ENCODE measurements around the gene PPCDC. TPM values are rescaled to one million over a fixed set of nuclear protein-coding genes. Genes with fewer than 3 reads are reported as not detected.
A peak's percentile ranks its signal among the peaks of the same experiment; 100 is the strongest.
"Not testable (repeated sequence)": the region's sequence is repeated elsewhere in the genome, so short reads cannot be mapped to it uniquely, and the experiment has no call there.

Gene PPCDC
- total and polyA plus RNA-seq, 4 experiments from 2014 or later, result 8.5 to 15.2 (median 13.3) TPM

- Mint-ChIP-seq H3K36me3 (peaks cover 5 to 8% of the 10 kb centered on the region in 2 donors), H3K27ac (no peak overlapping the region), H3K9me3 (peaks cover 2 to 23% (median 19%) of the 10 kb centered on the region in 8 donors), H3K4me1 (peaks cover 0 to 1% (median 0%) of the 10 kb centered on the region in 4 donors), H3K4me3 (no peak overlapping the region), H3K27me3 (peaks cover 0 to 5% of the 10 kb centered on the region in 2 donors)
- H3K36me3 ChIP-seq (ENCODE audit: insufficient read depth, low read length), result no peaks in the 10 kb centered on the region
- DNase-seq, result no peak
- intact Hi-C loops (cut with micrococcal nuclease), result no loop called here
- ChIA-PET POLR2A (ENCODE audit: partially characterized antibody) (no interaction called here), CTCF (ENCODE audit: partially characterized antibody) (no interaction called here)
- H3K27ac ChIP-seq (ENCODE audit: low read depth, low read length), result no peak overlapping the region
- no peaks in the 10 kb centered on the region for H3K9me3 ChIP-seq (ENCODE audit: control insufficient read depth in 1 of 2, low read length in 2 of 2)
- H3K4me1 ChIP-seq (ENCODE audit: insufficient read depth, low read length), result no peaks in the 10 kb centered on the region
- no peaks in the 10 kb centered on the region for H3K27me3 ChIP-seq (ENCODE audit: insufficient read depth, low read length)
- no peak overlapping the region for H3K4me3 ChIP-seq (ENCODE audit: low read length in 2 of 2)
Measured at GRCh38 chr15:75089456-75090387, 66.3 kb downstream of the PPCDC start.

- H3K4me3 Mint-ChIP-seq, result no peak overlapping the region
- H3K36me3 ChIP-seq (ENCODE audit: insufficient read depth, low read length), result no peaks in the 10 kb centered on the region
- peaks cover 0 to 1% (median 0%) of the 10 kb centered on the region in 4 donors for H3K4me1 Mint-ChIP-seq
- CTCF ChIA-PET (ENCODE audit: partially characterized antibody), result no interaction called here
- no peaks in the 10 kb centered on the region for H3K4me1 ChIP-seq (ENCODE audit: insufficient read depth, low read length)
- intact Hi-C loops (cut with micrococcal nuclease), result no loop called here
- H3K4me3 ChIP-seq (ENCODE audit: low read length in 2 of 2), result no peak overlapping the region
- H3K36me3 Mint-ChIP-seq, result peaks cover 4 to 5% of the 10 kb centered on the region in 2 donors
- H3K9me3 Mint-ChIP-seq, result peaks cover 0 to 18% (median 13%) of the 10 kb centered on the region in 8 donors
- no peaks in the 10 kb centered on the region for H3K27me3 ChIP-seq (ENCODE audit: insufficient read depth, low read length)
- H3K27ac ChIP-seq (ENCODE audit: low read depth, low read length), result no peak overlapping the region
- no peaks in the 10 kb centered on the region for H3K9me3 ChIP-seq (ENCODE audit: control insufficient read depth in 1 of 2, low read length in 2 of 2)
- H3K27me3 Mint-ChIP-seq, result peaks cover 0 to 5% of the 10 kb centered on the region in 2 donors
- POLR2A ChIA-PET (ENCODE audit: partially characterized antibody), result no interaction called here
- H3K27ac Mint-ChIP-seq, result no peak overlapping the region
- no peak for DNase-seq
Measured at GRCh38 chr15:75090388-75090734, 67.0 kb downstream of the PPCDC start.

- ChIA-PET POLR2A (ENCODE audit: partially characterized antibody) (no interaction called here), CTCF (ENCODE audit: partially characterized antibody) (no interaction called here)
- Histone ChIP-seq H3K36me3 (ENCODE audit: insufficient read depth, low read length) (no peaks in the 10 kb centered on the region), H3K4me3 (ENCODE audit: low read length in 2 of 2) (no peak overlapping the region), H3K4me1 (ENCODE audit: insufficient read depth, low read length) (no peaks in the 10 kb centered on the region), H3K27ac (ENCODE audit: low read depth, low read length) (no peak overlapping the region), H3K9me3 (ENCODE audit: control insufficient read depth in 1 of 2, low read length in 2 of 2) (no peaks in the 10 kb centered on the region), H3K27me3 (ENCODE audit: insufficient read depth, low read length) (no peaks in the 10 kb centered on the region)
- no peak overlapping the region for H3K27ac Mint-ChIP-seq
- H3K4me1 Mint-ChIP-seq, result peaks cover 0 to 5% (median under 1%) of the 10 kb centered on the region in 4 donors
- no peak overlapping the region for H3K4me3 Mint-ChIP-seq
- DNase-seq, result no peak
- peaks cover under 1 to 1% of the 10 kb centered on the region in 2 donors for H3K36me3 Mint-ChIP-seq
- intact Hi-C loops (cut with micrococcal nuclease), result no loop called here
- H3K27me3 Mint-ChIP-seq, result peaks cover 0 to 5% of the 10 kb centered on the region in 2 donors
- peaks cover 0 to 5% (median 2%) of the 10 kb centered on the region in 8 donors for H3K9me3 Mint-ChIP-seq
Measured at GRCh38 chr15:75091814-75092213, 68.4 kb downstream of the PPCDC start.

- H3K27me3 Mint-ChIP-seq; POLR2A ChIA-PET (ENCODE audit: partially characterized antibody); H3K4me1 ChIP-seq (ENCODE audit: insufficient read depth, low read length); H3K27me3 ChIP-seq (ENCODE audit: insufficient read depth, low read length); H3K4me3 Mint-ChIP-seq; CTCF ChIA-PET (ENCODE audit: partially characterized antibody); H3K9me3 Mint-ChIP-seq; H3K4me3 ChIP-seq (ENCODE audit: low read length in 2 of 2); DNase-seq; H3K4me1 Mint-ChIP-seq; H3K27ac Mint-ChIP-seq; H3K27ac ChIP-seq (ENCODE audit: low read depth, low read length); intact Hi-C loops (cut with micrococcal nuclease); H3K36me3 Mint-ChIP-seq; H3K36me3 ChIP-seq (ENCODE audit: insufficient read depth, low read length); H3K9me3 ChIP-seq (ENCODE audit: control insufficient read depth in 1 of 2, low read length in 2 of 2): not testable (repeated sequence)
Measured at GRCh38 chr15:75094961-75095478, 71.6 kb downstream of the PPCDC start.

GRCh38 chr15:75095594-75095993 is 72.2 kb downstream of the PPCDC start:
- Histone ChIP-seq H3K4me3 (ENCODE audit: low read length in 2 of 2) (no peak overlapping the region), H3K4me1 (ENCODE audit: insufficient read depth, low read length) (no peaks in the 10 kb centered on the region), H3K27me3 (ENCODE audit: insufficient read depth, low read length) (no peaks in the 10 kb centered on the region), H3K9me3 (ENCODE audit: control insufficient read depth in 1 of 2, low read length in 2 of 2) (no peaks in the 10 kb centered on the region), H3K27ac (ENCODE audit: low read depth, low read length) (no peak overlapping the region), H3K36me3 (ENCODE audit: insufficient read depth, low read length) (no peaks in the 10 kb centered on the region)
- DNase-seq, result no peak
- H3K4me1 Mint-ChIP-seq, result peaks cover 0 to 5% (median under 1%) of the 10 kb centered on the region in 4 donors
- ChIA-PET POLR2A (ENCODE audit: partially characterized antibody) (no interaction called here), CTCF (ENCODE audit: partially characterized antibody) (no interaction called here)
- no peak overlapping the region for H3K27ac Mint-ChIP-seq
- peaks cover 0 to 4% (median 0%) of the 10 kb centered on the region in 8 donors for H3K9me3 Mint-ChIP-seq
- H3K4me3 Mint-ChIP-seq, result no peak overlapping the region
- peaks cover 0 to 1% of the 10 kb centered on the region in 2 donors for H3K36me3 Mint-ChIP-seq
- intact Hi-C loops (cut with micrococcal nuclease), result no loop called here
- no peaks in the 10 kb centered on the region for H3K27me3 Mint-ChIP-seq

- no peak overlapping the region for H3K4me3 Mint-ChIP-seq
- no peaks in the 10 kb centered on the region for H3K9me3 ChIP-seq (ENCODE audit: control insufficient read depth in 1 of 2, low read length in 2 of 2)
- H3K27ac Mint-ChIP-seq, result peak overlapping the region in 1 of 7 donors; percentile 47
- H3K27me3 ChIP-seq (ENCODE audit: insufficient read depth, low read length), result no peaks in the 10 kb centered on the region
- peaks cover 0 to 4% (median 0%) of the 10 kb centered on the region in 8 donors for H3K9me3 Mint-ChIP-seq
- no peak overlapping the region for H3K27ac ChIP-seq (ENCODE audit: low read depth, low read length)
- no peak overlapping the region for H3K4me3 ChIP-seq (ENCODE audit: low read length in 2 of 2)
- H3K4me1 Mint-ChIP-seq, result peaks cover 0 to 4% (median under 1%) of the 10 kb centered on the region in 4 donors
- POLR2A ChIA-PET (ENCODE audit: partially characterized antibody), result no interaction called here
- no peak for DNase-seq
- no peaks in the 10 kb centered on the region for H3K27me3 Mint-ChIP-seq
- no peaks in the 10 kb centered on the region for H3K36me3 Mint-ChIP-seq
- no peaks in the 10 kb centered on the region for H3K4me1 ChIP-seq (ENCODE audit: insufficient read depth, low read length)
- no peaks in the 10 kb centered on the region for H3K36me3 ChIP-seq (ENCODE audit: insufficient read depth, low read length)
- intact Hi-C loops (cut with micrococcal nuclease), result no loop called here
- CTCF ChIA-PET (ENCODE audit: partially characterized antibody), result interaction anchor here (1.1 kb wide), 1 partner anchor 107 kb away, joined by 3 read pairs; no protein-coding TSS in a partner anchor
Measured at GRCh38 chr15:75097939-75098338, 74.5 kb downstream of the PPCDC start.

- no peak overlapping the region for H3K4me3 ChIP-seq (ENCODE audit: low read length in 2 of 2)
- no peaks in the 10 kb centered on the region for H3K36me3 Mint-ChIP-seq
- CTCF ChIA-PET (ENCODE audit: partially characterized antibody), result interaction anchor here (1.1 kb wide), 1 partner anchor 106 kb away, joined by 3 read pairs; no protein-coding TSS in a partner anchor
Measured at GRCh38 chr15:75098404-75098803, 75.0 kb downstream of the PPCDC start.

More at GRCh38 chr15:75098404-75098803, 75.0 kb downstream of the PPCDC start:
- Mint-ChIP-seq H3K4me1 (peaks cover 0 to 6% (median under 1%) of the 10 kb centered on the region in 4 donors), H3K27me3 (no peaks in the 10 kb centered on the region), H3K9me3 (peaks cover 0 to 4% (median 0%) of the 10 kb centered on the region in 8 donors), H3K4me3 (peak overlapping the region in 1 of 8 donors; percentile 31), H3K27ac (no peak overlapping the region)
- H3K27me3 ChIP-seq (ENCODE audit: insufficient read depth, low read length), result no peaks in the 10 kb centered on the region
- intact Hi-C loops (cut with micrococcal nuclease), result no loop called here
- POLR2A ChIA-PET (ENCODE audit: partially characterized antibody), result no interaction called here
- H3K9me3 ChIP-seq (ENCODE audit: control insufficient read depth in 1 of 2, low read length in 2 of 2), result no peaks in the 10 kb centered on the region
- H3K4me1 ChIP-seq (ENCODE audit: insufficient read depth, low read length), result no peaks in the 10 kb centered on the region
- H3K36me3 ChIP-seq (ENCODE audit: insufficient read depth, low read length), result no peaks in the 10 kb centered on the region
- DNase-seq, result no peak
- H3K27ac ChIP-seq (ENCODE audit: low read depth, low read length), result no peak overlapping the region

Data from CD4-positive, alpha-beta memory T cell (primary cell).